ENCODE data around the gene RPS18.

DNA sequence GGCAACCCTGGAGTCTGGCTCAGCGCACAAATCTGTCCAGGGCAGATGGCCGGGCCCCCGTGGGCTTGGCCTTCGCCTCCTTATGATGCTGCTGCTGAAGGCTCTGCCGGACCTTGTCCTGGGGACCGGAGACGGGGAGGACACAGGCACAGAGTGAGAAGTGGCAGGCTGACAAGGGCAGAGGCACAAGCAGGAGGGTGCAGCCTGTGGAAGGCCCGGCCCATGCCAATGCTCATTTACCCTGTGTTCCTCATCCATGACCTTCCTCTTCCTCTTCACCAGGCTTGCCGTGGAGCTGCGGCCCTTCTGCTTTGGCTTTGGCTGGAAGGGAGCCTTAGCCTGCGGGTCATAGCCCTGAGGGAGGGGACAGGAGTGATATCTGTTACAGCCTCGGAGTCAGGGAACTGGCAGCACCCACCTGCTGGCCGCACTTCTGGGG lies 7.4 kb downstream of the RPS18 start:
- TF ChIP-seq POLR2A (IDR thresholded peaks at IDR 0.05; ENCODE audit: low read depth, low read length) (no peak), POLR2AphosphoS5 (IDR thresholded peaks at IDR 0.05; ENCODE audit: low read depth, low read length) (no peak), TAF1 (IDR thresholded peaks at IDR 0.05; ENCODE audit: low read depth, low read length) (no peak), PAX5 (IDR thresholded peaks at IDR 0.05; ENCODE audit: insufficient read depth, low read length, severe bottlenecking) (no peak)

All from GM12891 (cell line).